GM19240 (cell line): ENCODE measurements around the gene PCDHGA7.
"Not testable (repeated sequence)": the region's sequence is repeated elsewhere in the genome, so short reads cannot be mapped to it uniquely, and the experiment has no call there.

Source experiments
- DNase-seq: peaks from one replicate; pipeline ENCODE4 v3.0.0; 2011; ENCODE audit warnings: low spot score; ENCODE audit not compliant: insufficient read length

Gene PCDHGA7

GRCh38 chr5:141366016-141366896 lies 16.3 kb upstream of the PCDHGA7 start:
- no peak for DNase-seq

DNA sequence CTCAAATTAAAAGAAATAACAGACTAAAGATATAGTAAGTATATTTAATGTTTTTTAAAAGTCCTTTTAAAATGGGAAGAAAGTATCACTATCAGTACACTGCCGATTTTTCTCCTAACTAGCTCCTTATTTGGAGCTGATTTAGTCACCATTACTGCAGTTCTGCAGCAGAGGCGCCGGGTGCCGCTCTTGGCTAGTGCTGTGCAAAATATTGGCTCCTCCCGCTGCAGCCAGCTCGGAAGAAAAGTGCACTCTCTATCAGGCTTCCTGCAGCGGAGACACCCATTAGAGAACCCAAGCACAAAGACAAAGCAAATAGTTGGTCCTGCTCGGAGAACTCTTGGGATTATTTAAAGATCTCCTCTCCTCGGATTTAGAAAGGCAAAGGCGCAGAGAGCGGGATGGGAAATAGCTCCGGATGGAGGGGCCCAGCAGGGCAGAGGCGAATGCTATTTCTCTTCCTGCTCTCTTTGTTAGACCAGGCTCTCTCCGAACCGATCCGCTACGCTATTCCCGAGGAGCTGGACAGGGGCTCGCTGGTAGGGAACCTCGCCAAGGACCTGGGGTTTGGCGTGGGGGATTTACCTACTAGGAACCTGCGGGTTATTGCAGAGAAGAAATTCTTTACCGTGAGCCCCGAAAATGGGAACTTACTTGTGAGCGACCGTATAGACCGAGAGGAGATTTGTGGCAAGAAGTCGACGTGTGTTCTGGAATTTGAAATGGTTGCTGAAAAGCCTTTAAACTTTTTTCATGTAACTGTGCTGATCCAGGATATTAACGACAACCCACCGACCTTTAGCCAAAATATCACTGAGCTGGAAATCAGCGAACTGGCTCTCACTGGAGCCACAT lies 12.3 kb upstream of the PCDHGA7 start, which contains the start of gene PCDHGB3:
Gene PCDHGB3 (plus strand): TSS at position 249 of the 855 bp plus-strand sequence. CDS start 153 bp downstream, at position 402.
- DNase-seq, result no peak

GRCh38 chr5:141371572-141372475 lies 10.7 kb upstream of the PCDHGA7 start:
- DNase-seq, result no peak

DNA sequence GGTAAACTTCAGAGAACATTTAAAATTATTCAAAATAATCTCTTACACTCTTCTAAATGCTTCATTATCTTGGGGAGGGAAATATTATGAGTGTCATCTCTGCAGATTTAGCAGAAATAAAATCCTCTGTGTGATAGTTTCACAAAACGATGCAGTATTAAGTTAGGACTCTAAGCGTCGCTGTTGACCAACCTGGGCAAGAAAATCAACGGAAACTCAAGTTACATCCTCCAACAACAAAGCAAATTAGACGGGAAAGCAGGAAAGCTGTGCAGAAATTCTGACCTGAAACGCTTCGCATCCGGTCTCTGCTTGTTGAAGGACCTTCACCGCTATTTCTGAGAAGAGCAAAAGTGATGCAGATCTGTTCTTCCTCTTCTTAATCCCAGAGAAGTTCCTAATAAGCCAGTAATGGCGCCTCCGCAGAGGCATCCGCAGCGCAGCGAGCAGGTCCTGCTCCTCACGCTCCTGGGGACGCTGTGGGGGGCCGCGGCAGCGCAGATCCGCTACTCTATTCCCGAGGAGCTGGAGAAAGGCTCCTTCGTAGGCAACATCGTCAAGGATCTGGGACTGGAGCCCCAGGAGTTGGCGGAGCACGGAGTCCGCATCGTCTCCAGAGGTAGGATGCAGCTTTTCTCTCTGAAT lies 8.7 kb upstream of the PCDHGA7 start, which contains the start of gene PCDHGA6:
Gene PCDHGA6 (plus strand): TSS at position 219 of the 645 bp plus-strand sequence. CDS start 193 bp downstream, at position 412.
- no peak for DNase-seq

DNA sequence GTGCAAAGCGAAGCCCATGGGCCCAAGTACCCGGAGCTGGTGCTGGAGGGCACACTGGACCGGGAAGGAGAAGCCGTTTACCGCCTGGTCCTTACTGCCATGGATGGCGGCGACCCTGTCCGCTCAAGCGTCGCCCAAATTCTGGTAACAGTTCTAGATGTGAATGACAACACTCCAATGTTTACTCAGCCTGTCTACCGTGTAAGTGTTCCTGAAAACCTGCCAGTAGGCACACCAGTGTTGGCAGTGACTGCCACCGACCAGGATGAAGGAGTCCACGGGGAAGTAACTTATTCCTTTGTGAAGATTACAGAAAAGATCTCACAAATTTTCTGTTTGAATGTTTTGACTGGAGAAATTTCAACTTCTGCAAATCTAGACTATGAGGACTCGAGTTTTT lies 7.9 kb upstream of the PCDHGA7 start:
- DNase-seq, result no peak

DNA sequence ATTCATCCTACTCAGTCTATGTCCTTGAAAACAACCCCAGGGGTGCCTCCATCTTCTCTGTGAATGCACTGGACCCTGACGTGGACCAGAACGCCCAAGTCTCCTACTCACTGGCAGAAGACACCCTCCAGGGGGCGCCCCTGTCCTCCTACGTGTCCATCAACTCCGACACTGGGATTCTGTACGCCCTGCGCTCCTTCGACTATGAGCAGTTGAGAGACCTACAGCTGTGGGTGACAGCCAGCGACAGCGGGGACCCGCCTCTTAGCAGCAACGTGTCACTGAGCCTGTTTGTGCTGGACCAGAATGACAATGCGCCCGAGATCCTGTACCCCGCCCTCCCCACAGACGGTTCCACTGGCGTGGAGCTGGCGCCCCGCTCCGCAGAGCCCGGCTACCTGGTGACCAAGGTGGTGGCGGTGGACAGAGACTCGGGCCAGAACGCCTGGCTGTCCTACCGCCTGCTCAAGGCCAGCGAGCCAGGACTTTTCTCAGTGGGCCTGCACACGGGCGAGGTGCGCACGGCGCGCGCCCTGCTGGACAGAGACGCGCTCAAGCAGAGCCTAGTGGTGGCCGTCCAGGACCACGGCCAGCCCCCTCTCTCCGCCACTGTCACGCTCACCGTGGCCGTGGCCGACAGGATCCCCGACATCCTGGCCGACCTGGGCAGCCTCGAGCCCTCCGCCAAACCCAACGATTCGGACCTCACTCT lies 6.9 kb upstream of the PCDHGA7 start:
- DNase-seq, result not testable (repeated sequence)

DNA sequence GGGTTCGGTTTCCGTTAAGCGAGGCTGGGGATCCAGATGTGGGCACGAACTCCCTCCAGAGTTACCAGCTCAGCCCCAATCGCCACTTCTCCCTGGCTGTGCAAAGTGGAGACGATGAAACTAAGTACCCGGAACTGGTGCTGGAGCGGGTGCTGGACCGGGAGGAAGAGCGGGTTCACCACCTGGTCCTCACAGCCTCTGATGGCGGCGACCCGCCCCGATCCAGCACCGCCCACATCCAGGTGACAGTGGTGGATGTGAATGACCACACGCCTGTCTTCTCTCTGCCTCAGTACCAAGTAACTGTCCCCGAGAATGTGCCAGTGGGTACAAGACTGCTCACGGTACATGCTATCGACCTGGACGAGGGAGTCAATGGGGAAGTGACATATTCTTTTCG lies 803 bp downstream of the PCDHGA7 start:
- DNase-seq, result no peak

- DNase-seq, result no peak
Measured at GRCh38 chr5:141384471-141385267, 2.1 kb downstream of the PCDHGA7 start.

GRCh38 chr5:141387557-141388311 lies 5.2 kb downstream of the PCDHGA7 start, which contains the start of gene PCDHGB4:
Gene PCDHGB4 (plus strand): TSS chr5:141387698. CDS start chr5:141387885, 187 bp downstream.
- not testable (repeated sequence) for DNase-seq

- DNase-seq, result no peak
Measured at GRCh38 chr5:141388661-141389060, 6.1 kb downstream of the PCDHGA7 start.

DNA sequence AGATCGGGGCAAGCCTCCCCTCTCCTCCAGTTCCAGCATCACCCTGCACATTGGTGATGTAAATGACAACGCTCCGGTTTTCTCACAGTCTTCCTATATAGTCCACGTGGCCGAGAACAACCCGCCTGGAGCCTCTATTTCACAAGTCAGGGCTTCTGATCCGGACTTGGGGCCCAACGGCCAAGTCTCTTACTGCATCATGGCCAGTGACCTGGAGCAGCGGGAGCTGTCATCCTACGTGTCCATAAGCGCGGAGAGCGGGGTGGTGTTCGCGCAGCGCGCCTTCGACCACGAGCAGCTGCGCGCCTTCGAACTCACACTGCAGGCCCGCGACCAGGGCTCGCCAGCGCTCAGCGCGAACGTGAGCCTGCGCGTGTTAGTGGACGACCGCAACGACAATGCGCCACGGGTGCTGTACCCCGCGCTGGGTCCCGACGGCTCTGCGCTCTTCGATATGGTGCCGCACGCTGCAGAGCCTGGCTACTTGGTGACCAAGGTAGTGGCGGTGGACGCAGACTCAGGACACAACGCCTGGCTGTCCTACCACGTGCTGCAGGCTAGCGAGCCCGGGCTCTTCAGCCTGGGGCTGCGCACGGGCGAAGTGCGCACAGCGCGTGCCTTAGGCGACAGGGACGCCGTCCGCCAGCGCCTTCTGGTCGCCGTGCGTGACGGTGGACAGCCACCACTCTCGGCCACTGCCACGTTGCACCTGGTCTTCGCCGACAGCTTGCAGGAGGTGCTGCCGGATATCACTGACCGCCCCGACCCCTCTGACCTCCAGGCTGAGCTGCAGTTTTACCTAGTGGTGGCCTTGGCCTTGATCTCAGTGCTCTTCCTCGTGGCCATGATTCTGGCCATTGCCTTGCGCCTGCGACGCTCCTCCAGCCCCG lies 6.9 kb downstream of the PCDHGA7 start:
- no peak for DNase-seq

- no peak for DNase-seq
Measured at GRCh38 chr5:141392429-141393198, 10.1 kb downstream of the PCDHGA7 start, which contains the start of gene PCDHGA8. Gene PCDHGA8 (plus strand): TSS chr5:141392633. CDS start chr5:141392814, 181 bp downstream.

DNA sequence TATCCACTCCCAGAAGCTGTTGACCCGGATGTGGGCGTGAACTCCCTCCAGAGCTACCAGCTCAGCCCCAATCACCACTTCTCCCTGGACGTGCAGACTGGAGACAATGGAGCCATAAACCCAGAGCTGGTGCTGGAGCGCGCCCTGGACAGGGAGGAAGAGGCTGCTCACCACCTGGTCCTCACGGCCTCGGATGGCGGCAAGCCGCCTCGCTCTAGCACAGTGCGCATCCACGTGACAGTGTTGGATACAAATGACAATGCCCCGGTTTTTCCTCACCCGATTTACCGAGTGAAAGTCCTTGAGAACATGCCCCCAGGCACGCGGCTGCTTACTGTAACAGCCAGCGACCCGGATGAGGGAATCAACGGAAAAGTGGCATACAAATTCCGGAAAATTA lies 10.7 kb downstream of the PCDHGA7 start:
- no peak for DNase-seq

DNA sequence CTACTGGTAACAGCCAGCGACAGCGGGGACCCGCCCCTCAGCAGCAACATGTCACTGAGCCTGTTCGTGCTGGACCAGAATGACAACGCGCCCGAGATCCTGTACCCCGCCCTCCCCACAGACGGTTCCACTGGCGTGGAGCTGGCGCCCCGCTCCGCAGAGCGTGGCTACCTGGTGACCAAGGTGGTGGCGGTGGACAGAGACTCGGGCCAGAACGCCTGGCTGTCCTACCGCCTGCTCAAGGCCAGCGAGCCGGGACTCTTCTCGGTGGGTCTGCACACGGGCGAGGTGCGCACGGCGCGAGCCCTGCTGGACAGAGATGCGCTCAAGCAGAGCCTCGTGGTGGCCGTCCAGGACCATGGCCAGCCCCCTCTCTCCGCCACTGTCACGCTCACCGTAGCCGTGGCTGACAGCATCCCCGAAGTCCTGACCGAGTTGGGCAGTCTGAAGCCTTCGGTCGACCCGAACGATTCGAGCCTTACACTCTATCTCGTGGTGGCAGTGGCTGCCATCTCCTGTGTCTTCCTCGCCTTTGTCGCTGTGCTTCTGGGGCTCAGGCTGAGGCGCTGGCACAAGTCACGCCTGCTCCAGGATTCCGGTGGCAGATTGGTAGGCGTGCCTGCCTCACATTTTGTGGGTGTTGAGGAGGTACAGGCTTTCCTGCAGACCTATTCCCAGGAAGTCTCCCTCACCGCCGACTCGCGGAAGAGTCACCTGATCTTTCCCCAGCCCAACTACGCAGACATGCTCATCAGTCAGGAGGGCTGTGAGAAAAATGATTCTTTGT lies 12.1 kb downstream of the PCDHGA7 start:
- DNase-seq, result not testable (repeated sequence)
